ENCODE results near the gene SHANK1.
"Not testable (repeated sequence)": the region's sequence is repeated elsewhere in the genome, so short reads cannot be mapped to it uniquely, and the experiment has no call there.

The SHANK1 gene

GRCh38 chr19:50719566-50719965 is at the start of gene SHANK1:
SHANK1 (minus strand) TSS chr19:50719802; CDS start chr19:50716919, 2,883 bp downstream.
- DNase-seq: peak; percentile 76

GRCh38 chr19:50768277-50768676 is 48.7 kb upstream of the SHANK1 start:
- DNase-seq: no peak

- not testable (repeated sequence) for DNase-seq
These were observed 47.7 kb upstream of the SHANK1 start for GRCh38 chr19:50767263-50767662.

GRCh38 chr19:50766746-50767145 is 47.1 kb upstream of the SHANK1 start:
- DNase-seq: not testable (repeated sequence)

DNA sequence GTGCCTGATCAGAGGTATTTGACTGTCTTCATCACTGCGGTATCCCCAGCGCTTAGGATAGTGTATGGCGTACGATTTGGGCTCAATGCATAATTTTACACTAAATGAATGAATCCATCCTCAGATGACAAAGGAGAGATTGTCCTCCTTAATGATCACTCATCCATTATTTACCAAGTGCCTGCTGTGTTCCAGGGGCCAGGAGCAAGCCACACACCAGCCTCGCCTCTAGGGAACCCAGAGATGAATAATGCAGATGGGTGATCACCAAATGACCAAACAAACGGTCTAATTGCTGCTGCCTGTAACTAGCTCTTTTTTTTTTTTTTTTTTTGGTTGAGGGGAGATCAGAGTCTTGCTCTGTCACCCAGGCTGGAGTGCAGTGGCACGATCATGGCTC is 44.8 kb upstream of the SHANK1 start:
- DNase-seq: no peak

- DNase-seq: not testable (repeated sequence)
These were observed 43.9 kb upstream of the SHANK1 start for GRCh38 chr19:50763521-50763920.

GRCh38 chr19:50761501-50761900 is 41.9 kb upstream of the SHANK1 start:
- DNase-seq: not testable (repeated sequence)

- DNase-seq: peak; percentile 27
These were observed 40.3 kb upstream of the SHANK1 start for GRCh38 chr19:50759886-50760285.

- DNase-seq: not testable (repeated sequence)
These were observed 39.5 kb upstream of the SHANK1 start for GRCh38 chr19:50759076-50759475.

- not testable (repeated sequence) for DNase-seq
These were observed 38.0 kb upstream of the SHANK1 start for GRCh38 chr19:50757624-50758023.

DNA sequence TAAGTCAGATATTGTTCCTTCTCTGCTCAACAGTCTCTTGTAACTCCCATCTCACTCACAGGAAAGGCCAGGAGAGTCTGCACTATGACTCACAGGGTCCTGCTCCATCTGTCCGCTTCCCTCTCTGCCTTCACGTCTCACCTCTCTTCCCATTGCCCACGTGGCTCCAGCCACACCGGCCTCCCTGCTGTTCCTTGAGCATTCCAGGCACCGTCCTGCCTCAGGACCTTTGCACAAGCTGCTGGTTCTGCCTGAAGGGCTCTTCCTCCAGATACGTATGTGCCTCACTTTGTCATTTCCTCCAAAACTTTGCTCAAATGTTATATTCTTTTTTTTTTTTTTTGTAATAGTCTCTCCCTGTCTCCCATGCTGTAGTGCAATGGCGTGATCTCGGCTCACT is 36.6 kb upstream of the SHANK1 start:
- not testable (repeated sequence) for DNase-seq

DNA sequence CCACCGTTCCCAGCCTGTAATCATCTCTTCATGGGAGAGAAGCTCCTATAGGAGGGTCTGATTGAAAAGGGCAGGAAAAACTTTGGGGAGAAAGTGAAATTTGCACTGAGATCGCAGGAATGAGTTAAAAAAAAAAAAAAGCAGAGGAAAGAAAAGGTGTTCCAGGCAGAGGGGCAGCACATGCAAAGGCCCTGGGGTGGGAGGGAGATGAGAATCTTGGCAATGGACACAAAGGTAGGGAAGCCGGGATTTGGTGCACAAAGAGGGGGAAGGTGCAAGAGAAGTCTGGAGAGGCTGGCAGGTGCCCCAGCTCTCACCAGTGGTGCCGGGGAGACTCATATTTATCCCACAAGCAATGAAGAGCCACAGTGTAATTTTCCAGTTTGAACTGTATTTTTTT is 34.3 kb upstream of the SHANK1 start:
- no peak for DNase-seq

DNA sequence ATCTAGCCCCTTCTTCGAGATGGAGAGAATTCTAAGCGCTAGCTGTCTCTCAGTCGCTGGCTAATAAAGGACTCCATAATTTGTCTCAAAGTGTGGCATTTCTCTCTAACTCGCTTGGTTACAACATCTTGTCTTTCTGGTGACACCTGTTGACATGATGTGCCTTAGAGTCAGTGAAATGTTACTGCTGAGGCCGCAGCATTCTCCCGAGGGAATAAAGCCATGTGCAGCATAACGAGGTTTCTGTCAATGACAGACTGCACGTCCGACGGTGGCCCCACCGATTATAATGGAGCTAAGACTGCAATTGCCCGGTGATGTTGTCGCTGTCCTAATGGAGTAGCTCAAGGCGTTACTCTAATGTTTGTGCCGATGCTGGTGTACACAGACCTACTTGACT is 30.4 kb upstream of the SHANK1 start:
- peak; percentile 30 for DNase-seq

DNA sequence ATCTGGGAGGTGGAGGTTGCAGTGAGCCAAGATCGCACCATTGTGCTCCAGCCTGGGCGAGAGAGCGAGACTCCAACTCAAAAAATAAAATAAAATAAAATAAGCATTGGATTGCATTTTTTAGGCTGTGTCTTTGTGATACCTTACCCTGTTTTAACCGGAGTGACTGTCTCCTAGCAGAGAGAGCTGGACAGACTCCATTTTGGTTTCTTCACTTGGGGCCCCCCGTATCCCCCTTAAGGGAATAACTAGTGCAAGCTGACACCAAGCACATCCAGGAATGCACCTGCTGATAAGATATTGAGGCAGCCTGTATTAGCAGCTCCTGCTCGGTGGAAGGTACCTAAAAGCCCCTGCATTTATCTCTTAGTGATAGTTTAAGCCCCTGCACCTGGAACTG is 29.9 kb upstream of the SHANK1 start:
- DNase-seq: no peak

- DNase-seq: not testable (repeated sequence)
These were observed 27.5 kb upstream of the SHANK1 start for GRCh38 chr19:50747141-50747540.

DNA sequence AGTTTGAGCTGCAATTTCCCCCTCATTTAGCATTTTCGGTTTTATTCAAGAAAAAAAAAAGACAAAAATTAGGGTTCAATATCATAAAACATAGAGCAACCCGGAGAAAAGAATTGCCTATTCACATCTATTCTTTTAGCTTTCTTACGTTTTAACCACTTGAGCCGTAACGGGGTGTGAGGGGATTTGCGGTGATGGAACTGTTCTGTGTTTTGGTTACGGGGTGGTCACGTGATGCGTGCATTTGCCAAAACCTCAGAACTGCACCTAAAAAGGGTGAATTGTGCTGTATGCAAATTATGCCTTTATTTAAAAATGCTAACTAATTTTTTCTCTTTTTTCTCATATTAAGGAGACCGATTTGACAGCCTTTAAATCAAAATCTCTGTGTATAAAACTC is 25.6 kb upstream of the SHANK1 start:
- peak; percentile 24 for DNase-seq

GRCh38 chr19:50743537-50743936 is 23.9 kb upstream of the SHANK1 start:
- no peak for DNase-seq

GRCh38 chr19:50741179-50741933 is 21.8 kb upstream of the SHANK1 start:
- no peak for DNase-seq

DNA sequence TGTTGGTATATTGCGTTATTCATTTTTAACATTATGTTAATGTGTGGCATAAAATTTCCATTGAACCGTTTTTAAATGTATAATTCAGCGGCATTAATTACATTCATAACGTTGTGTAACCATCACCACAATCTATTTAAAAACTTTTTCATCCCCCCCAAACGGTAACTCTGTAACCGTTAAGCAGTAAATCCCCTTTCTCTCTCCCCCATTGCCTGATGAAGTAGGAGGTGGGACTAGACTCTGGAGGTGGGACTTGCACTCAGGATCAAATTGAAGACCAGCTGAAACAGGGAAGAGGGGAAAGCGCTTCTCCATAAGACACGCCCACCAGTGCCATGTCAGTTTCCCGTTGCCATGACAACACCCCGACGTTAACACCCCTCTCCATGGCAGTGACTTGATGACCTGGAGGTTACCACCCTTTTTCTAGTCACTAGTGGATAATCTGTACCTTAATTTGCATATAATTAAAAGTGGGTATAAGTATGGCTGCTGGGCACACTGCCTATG is 20.4 kb upstream of the SHANK1 start:
- no peak for DNase-seq

DNA sequence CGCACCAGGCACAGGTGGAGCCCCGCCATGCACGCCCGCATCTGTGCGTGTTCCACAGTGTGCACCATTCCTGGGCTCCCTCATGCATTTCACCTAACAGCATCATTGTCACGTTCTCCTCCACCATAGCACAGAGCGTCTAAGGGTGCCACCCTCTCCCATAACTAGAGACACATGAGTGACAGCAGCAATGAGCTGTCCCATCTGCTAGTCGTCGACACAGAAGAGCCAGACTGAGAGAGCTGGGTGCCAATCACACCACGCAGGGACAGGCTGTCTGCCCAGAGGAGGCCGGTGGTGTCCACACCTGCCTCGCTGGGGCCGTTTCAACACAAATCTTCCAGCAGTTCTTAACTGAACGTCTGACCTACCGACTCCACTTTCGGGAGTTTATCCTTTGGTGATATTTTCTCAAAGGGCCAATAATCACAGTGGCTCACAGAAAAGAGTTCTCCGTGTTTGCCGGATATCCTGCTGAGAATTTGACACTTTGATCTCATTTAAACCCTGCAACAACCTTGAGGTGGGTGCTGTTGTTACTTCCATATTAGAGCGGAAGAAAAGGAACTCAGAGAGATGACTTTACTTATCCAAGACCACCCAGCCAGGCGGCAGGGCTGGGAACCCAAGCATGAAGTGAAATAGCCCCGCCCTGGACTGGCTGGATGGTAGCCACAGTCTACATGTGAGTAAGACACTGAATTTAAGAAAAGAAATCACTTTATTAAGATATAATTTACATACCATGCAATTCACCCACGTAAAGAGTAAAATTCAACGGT is 19.7 kb upstream of the SHANK1 start:
- DNase-seq: no peak

- no peak for DNase-seq
These were observed 16.7 kb upstream of the SHANK1 start for GRCh38 chr19:50736338-50736737.

- DNase-seq: no peak
These were observed 16.3 kb upstream of the SHANK1 start for GRCh38 chr19:50735869-50736268.

GRCh38 chr19:50729894-50730293 is 10.3 kb upstream of the SHANK1 start:
- no peak for DNase-seq
